Measurements from ENCODE around the gene PUM2.

PUM2 gene

DNA sequence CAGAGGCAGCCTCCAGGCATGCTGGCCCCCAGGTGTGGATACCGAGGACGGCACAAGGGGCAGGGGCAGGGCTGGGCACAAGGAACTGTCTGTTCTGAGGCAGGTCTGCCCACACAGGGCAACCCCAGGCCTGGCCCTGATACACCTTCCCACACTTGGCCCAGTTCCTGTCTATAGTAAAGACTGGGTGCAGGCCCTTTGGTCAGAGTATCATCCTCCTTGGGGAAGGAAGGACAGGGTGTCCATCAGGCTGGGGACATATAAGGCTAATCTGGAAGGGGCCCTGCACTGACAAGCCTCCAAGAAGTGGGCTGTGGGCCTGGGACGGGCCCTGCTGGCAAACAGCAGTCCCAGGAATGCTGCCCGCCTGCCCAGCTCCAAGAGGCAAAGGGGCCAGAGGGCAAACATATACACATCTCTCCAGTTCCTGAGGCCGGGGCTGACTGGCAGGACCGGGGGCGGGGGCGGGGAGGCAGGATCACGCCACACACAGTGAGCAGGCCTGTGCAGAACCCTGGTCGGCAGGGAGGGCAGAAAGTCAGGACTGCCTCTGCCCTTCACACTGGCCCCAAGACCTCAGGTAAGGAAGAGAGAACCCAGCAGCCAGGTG, 144.6 kb downstream of the PUM2 start:
- no peak for TF ChIP-seq CTCF (IDR thresholded peaks at IDR 0.05; ENCODE audit: borderline replicate concordance, control extremely low read depth, extremely low read depth, insufficient read depth, missing control alignments)
- no peak for DNase-seq (ENCODE audit: low spot score)
- in situ Hi-C loops (cut with MboI; ENCODE audit: low sequenced_read_pairs, unreplicated experiment), result no loop called here

DNA sequence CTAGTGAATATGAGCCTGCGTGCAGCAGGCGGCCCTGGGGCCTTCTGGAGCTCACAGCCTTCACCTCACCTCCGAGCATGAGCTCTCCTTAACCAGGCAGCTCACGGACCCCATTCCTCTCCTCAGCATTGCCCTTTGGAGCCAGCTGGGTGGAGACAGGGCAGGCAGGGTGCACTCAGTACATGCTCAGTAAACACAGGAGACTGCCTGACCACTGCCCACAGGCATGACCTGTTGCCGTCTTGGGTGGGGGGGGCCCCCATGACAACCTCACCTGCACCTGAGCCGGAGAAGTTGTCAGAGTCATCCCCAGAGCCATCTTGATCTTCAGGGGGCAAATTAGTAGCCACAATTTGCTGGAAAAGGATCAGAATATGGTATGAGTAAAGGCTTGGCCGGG, 145.6 kb downstream of the PUM2 start:
- DNase-seq (ENCODE audit: low spot score), result no peak
- in situ Hi-C loops (cut with MboI; ENCODE audit: low sequenced_read_pairs, unreplicated experiment), result no loop called here
- TF ChIP-seq CTCF (IDR thresholded peaks at IDR 0.05; ENCODE audit: borderline replicate concordance, control extremely low read depth, extremely low read depth, insufficient read depth, missing control alignments), result no peak

DNA sequence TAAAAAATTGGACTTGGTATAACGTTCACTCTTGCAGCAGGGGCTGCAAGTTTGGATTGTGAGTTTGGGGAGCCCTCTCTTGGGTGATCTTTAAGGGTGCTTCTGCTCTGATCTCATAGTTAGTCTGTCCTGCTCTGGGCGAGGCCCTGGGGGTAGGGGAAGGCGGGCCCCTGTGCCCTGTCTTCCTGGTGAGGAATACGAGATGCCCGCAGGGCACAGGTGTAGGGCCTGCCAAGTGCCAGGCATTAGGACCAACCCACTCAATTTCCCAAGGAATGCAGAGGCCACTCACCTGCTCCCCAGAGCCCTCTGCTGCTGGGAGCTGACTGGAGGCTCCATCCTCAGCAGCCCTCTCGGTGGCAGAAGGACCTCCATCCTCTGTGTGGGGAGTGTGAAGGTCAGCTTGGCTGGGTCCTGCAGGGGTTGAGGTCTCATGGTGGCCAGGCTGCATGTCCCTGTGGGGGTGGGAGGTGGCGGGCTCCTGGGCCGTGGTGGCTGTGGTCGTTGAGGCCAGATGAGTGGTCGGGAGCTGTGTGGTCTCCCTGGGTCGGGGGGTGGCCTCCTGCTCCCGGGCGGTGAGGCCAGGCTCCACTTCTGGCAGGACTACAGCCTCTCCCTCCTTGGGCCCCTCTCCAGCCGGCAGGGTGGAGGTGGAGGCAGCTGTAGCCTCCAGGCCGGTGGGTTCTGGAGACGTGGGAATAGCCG, 147.0 kb downstream of the PUM2 start:
- TF ChIP-seq CTCF (IDR thresholded peaks at IDR 0.05; ENCODE audit: borderline replicate concordance, control extremely low read depth, extremely low read depth, insufficient read depth, missing control alignments), result no peak
- in situ Hi-C loops (cut with MboI; ENCODE audit: low sequenced_read_pairs, unreplicated experiment), result no loop called here
- DNase-seq (ENCODE audit: low spot score), result no peak

DNA sequence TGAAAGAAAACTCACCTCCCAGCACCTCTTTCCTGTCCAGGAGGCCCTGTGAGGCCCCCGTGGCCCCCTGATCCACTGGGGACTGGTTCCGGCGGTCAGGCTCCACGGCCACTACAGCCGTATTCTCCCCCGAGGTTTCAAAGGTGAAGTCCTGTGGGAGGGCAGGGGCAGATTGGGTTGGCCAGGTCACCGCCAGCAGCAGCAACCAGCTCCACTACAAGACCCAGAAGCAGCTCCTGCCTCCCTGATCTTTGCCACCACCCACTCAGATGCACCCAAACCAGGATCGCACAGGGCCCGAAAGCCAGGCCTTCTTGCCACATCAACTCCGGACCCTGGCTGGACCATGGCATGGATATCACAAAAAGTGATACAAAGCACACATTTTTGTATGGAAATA, 147.6 kb downstream of the PUM2 start:
- no peak for TF ChIP-seq CTCF (IDR thresholded peaks at IDR 0.05; ENCODE audit: borderline replicate concordance, control extremely low read depth, extremely low read depth, insufficient read depth, missing control alignments)
- no peak for DNase-seq (ENCODE audit: low spot score)
- in situ Hi-C loops (cut with MboI; ENCODE audit: low sequenced_read_pairs, unreplicated experiment), result no loop called here

DNA sequence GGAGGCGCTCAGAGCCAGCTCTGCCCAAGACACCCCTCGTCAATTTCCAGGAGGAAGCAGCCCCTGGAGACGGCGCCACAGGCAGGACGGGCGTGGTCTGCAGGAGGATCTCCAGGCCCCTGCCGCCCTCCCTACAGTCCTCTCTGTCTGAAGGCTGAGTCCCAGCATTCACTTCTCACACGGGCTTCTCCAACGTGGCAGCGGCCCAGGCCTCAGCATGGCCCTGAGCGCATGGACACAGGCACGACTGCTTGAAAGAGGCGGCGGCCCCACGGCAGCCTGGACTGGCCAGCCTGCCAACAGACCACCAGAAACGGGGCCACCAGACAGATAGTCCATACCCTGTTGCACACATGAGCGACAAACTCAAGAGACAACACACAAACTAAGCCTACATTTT, 149.0 kb downstream of the PUM2 start:
- no peak for TF ChIP-seq CTCF (IDR thresholded peaks at IDR 0.05; ENCODE audit: borderline replicate concordance, control extremely low read depth, extremely low read depth, insufficient read depth, missing control alignments)
- no peak for DNase-seq (ENCODE audit: low spot score)
- in situ Hi-C loops (cut with MboI; ENCODE audit: low sequenced_read_pairs, unreplicated experiment), result no loop called here

GRCh38 chr2:20200697-20201555, 149.7 kb downstream of the PUM2 start:
- no peak for DNase-seq (ENCODE audit: low spot score)
- in situ Hi-C loops (cut with MboI; ENCODE audit: low sequenced_read_pairs, unreplicated experiment), result no loop called here
- no peak for TF ChIP-seq CTCF (IDR thresholded peaks at IDR 0.05; ENCODE audit: borderline replicate concordance, control extremely low read depth, extremely low read depth, insufficient read depth, missing control alignments)

Data from GM13976 (cell line).